AG09319 (cell line): ENCODE data around the gene ZNF418.

ENCODE experiments used
- DNase-seq: peaks from one replicate; pipeline ENCODE4 v3.0.0-alpha.2; 2010; ENCODE audit warnings: low read depth; ENCODE audit errors: extremely low read depth
- TF ChIP-seq, protein P1 (sequence below): IDR thresholded peaks from 2 replicates; pipeline ENCODE4 v1.5.1; 2011; ENCODE audit warnings: low read depth, mild to moderate bottlenecking, inconsistent platforms, low read length, moderate library complexity

Gene ZNF418

DNA sequence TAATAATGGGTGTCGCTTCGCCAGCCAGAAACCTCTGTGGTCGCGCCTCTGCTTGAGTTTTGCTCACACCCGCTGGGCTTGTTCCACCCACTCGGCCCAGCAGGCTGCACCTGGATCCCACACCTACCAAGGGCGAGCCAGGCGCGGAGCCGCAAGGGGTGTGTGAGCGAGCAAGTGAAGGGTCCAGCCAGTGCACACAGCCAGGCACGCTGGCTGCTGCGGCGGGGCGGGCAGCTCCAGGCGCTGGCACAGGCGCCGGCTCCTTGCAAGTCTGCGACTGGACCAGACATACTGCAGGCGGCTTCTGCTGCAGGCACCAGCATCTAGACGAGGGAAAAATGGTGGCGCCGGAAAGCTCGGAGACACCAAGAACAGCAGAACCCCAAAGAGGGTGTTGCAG is 14.1 kb upstream of the ZNF418 start:
- no peak for DNase-seq
- TF ChIP-seq, protein P1, sequence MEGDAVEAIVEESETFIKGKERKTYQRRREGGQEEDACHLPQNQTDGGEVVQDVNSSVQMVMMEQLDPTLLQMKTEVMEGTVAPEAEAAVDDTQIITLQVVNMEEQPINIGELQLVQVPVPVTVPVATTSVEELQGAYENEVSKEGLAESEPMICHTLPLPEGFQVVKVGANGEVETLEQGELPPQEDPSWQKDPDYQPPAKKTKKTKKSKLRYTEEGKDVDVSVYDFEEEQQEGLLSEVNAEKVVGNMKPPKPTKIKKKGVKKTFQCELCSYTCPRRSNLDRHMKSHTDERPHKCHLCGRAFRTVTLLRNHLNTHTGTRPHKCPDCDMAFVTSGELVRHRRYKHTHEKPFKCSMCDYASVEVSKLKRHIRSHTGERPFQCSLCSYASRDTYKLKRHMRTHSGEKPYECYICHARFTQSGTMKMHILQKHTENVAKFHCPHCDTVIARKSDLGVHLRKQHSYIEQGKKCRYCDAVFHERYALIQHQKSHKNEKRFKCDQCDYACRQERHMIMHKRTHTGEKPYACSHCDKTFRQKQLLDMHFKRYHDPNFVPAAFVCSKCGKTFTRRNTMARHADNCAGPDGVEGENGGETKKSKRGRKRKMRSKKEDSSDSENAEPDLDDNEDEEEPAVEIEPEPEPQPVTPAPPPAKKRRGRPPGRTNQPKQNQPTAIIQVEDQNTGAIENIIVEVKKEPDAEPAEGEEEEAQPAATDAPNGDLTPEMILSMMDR = no peak

DNA sequence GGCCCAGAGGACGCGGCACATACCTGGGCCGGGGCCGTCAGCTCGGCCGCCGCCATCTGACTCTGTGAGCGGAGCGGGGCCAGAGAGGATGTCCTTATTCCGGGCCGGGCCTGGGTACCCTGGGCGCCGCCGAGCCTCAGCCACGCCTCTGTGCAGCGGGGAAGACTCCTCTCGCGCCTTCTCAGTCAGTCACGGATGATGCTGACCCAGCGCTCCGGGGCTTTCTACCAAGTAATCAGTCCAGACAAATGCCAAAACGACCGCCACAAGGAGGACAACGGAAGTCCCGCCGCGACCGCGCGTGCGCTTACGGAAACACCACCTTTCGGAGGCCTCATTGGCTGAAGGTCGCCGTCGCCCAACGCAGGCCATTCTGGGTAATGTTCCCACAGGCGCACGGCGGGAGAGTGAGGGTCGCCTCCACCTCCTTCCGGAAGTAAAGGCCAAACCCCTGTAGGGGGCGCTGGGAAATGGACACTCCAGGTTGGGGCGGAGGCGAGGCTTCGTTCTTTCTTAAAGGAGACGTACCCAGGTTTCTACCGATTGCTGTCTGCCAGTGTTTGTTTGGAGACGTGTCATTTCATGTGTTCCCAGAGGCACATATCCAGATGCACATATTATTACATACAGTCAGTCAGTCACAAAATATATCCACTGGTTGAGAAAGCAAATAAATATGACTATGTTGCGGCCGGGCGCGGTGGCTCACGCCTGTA is 12.4 kb upstream of the ZNF418 start, which contains the start of gene ZNF256:
ZNF256 (minus strand) TSS at position 288 of the 716 bp plus-strand sequence; CDS start at position 56, 232 bp downstream.
- TF ChIP-seq, protein P1 = peak; percentile 56
- peak; percentile 77 for DNase-seq

DNA sequence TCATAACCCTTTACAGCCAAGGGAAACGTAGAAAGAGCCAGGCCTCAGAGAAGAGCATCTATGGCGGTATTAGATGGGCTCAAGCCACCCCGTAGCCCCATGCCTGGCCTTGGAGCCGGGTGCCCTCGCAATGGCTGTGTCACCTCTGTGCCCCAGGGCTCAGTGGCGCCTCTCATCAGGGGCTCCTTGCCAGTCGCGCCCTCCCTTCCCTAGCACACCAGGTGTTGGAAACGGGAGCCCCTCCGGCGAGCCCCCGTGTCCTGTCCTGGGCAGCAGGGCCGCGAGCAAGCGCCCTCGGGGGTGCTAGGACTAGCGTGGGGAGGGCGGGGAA is 11.9 kb upstream of the ZNF418 start:
- TF ChIP-seq, protein P1 = no peak
- DNase-seq = no peak

DNA sequence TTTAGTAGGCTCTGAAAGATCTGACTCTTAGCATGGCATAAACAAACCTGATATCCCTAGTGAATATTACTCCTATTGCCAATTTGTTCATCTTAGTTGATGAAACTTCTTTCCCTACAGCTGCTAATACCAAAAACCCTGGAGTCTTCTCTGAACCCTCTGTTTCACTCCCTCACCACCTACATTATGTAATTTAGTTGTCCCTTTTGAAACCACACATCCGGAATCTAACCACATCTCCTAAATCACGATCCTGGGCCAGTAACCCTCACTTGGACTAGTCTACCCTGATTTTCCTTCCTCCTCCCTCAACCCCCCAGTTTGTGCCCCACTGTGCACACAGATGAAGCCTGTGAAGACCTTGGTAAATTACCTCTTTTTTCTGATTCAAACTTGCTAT is 11.1 kb upstream of the ZNF418 start:
- TF ChIP-seq, protein P1 = no peak
- DNase-seq = no peak

DNA sequence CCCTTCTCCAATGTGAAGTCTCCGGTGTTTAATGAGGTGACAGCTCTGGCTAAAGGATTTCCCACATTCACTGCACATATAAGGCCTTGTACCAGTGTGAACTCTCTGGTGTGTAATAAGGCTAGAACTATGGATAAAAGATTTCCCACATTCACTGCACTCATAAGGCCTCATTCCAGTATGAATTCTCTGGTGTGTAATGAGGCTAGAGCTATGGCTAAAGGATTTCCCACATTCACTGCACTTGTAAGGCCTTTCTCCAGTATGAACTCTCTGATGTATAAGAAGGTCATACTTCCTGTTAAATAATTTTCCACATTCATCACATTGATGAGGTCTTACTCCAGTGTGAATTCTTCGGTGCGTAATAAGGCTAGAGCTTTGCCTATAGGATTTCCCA is 6.4 kb upstream of the ZNF418 start:
- TF ChIP-seq, protein P1 = no peak
- no peak for DNase-seq

DNA sequence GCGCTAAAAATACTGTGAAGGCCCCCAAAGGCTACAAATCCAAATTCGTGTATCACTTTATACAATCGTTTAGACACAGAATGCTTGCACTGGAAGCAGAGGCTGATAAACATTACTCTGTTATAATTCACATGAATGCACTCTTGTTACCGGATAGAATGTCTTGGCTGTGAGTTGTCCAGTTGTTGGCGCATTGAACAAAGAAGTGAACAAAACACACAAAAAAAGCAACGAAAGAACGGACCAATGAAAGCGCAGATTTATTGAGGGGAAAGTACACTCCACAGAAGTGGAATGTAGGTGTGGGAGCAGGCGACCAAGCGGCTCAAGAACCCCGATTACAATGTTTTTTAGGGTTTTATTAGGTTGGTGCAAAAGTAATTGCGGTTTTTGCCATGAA is 529 bp upstream of the ZNF418 start:
- TF ChIP-seq, protein P1 = no peak
- no peak for DNase-seq

DNA sequence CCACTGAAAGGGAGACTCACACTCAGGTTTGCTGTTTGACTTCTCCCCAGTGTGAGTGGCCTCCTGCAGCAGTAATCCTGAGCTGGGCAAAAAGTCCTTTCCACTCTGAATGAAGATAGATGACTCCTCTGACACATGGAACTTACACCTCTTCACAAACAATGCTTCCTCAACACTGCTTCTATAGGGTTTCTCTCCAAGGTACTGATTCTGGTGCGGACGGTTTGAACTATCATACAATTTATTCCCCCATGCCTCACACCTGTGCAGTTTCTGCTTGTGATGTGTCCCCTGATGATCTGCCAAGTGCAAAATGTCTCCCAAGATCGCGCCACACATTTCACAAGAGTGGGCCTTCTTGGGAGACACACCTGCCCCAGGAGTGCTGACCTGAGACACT is 7.6 kb downstream of the ZNF418 start:
- DNase-seq = no peak
- TF ChIP-seq, protein P1 = no peak
